Epithelial cell of umbilical artery (primary cell): ENCODE results near the gene RASGRP1. TPM values are rescaled to one million over a fixed set of nuclear protein-coding genes. Genes with fewer than 3 reads are reported as not detected.

Source experiments
- total RNA-seq: library from RNA; depleted of rRNA; stranded (reverse); fragments of >200 nt; gene quantifications from 2 replicates; pipeline ENCODE4 v1.2.3, GENCODE V29; 2014

The RASGRP1 gene
- under 0.01 and 0.15 TPM in 2 replicates for total RNA-seq

GRCh38 chr15:38564557-38565286 lies at the start of gene RASGRP1:
Gene RASGRP1, minus strand, starts transcription at chr15:38564814. Its CDS starts 186 bp downstream, at chr15:38564628.

GRCh38 chr15:38453971-38454695 lies 110.5 kb downstream of the RASGRP1 start, which contains the start of gene FAM98B:
Gene FAM98B, plus strand, starts transcription at chr15:38454127. Its CDS starts 35 bp downstream, at chr15:38454162.

Other genes with a start within 250 kb of the RASGRP1 start
- gene FAM98B, start 110.7 kb downstream of the RASGRP1 start, total RNA-seq = 10.4 and 16.0 TPM in 2 replicates